Head of caudate nucleus (tissue), 42 donors: ENCODE measurements around the gene DCTN2.

ENCODE experiments used
- DNase-seq, 42 donors: peaks; one replicate each; pipeline versions ENCODE4 v3.0.0 to v3.0.0-alpha.2; 2020 to 2021; ENCODE audit warnings: mixed read lengths in 7 of 42
- intact Hi-C: fragments of 100-400 bp; cut with DNase I; formaldehyde crosslinking; loops from one replicate; pipeline ENCODE4 v1.15.0; 2022

DCTN2 gene

DNA sequence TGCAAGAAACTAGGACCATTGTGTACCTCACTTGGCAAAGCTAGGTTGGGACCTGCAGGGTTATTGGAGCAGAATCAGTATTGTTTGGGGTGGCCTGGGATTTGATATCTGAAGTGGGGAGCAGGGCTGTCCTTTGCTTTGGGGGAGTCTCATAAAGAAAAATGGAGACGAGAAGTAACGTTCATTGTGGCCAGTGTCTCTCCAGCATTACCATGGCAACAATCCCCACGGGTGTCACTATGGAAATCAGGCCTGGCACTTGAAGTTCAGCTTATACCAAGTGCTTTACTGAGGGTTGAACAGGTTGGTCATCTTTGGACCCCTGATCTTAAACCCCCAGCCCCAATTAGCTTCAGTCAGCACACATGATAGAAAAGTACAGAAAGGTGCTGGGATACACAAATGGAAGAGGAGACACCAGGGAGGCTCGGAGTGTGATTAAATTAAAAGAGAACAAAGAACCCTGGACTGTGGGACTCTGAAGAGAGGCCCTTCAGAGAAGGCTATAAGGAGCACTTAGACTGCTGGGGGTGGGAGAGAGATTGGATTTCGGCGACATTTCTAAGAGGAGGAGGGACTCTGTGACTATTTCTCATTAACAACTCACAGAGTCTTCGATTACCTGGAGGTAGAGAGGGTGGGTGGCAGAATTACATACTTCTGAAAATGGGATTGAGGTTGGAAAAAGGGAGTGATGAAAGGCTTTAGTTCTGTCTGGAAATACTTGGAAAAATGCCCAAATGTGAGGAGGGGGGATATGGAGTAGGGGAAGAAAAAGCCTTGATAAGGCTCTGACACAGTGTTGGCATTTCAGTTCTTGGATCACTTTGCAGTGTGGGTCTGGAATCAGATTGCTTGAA lies 6.6 kb upstream of the DCTN2 start:
- intact Hi-C loops: no loop called here
- no peak for DNase-seq

DNA sequence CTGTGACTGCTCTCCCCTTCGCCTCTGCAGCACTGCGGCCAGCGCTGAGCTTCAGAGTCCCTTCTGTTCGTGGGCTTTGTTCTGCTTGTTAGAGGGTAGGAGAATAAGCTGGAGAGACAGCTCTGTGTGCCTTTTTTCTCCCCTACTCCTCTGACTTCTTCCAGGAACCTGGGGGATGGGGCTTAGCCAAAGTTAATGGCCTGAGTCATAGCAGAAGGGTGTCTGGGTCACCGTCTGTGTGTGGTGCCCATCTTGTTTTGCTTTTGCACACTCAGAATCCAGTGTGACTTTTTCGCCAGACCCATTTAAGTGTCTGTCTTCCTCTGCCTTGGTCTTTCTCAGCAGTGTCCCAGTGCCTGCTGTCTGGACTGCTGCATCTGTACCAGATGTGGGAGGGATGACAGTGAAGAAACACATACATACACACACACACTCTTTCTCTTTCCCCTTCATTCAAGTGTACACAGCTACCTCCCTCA lies 5.9 kb upstream of the DCTN2 start:
- DNase-seq: no peak
- intact Hi-C loops: no loop called here

DNA sequence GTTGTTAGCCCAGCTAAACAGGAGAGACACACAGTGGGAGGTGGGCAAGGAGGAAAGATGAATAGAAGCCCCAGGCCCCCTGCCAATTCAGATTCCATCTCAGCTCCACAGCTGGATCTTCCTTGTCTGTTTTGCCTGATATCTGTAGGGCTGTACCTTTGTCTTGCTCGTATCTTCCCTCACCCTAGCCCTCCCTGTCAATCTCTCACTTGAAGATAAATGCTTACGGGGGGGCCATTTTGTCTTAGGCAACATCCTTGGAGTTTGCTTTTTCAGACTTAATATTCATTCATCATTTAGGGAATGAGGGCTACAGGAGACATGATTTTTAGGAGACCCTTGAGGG lies 5.3 kb upstream of the DCTN2 start:
- DNase-seq: no peak
- intact Hi-C loops: no loop called here

DNA sequence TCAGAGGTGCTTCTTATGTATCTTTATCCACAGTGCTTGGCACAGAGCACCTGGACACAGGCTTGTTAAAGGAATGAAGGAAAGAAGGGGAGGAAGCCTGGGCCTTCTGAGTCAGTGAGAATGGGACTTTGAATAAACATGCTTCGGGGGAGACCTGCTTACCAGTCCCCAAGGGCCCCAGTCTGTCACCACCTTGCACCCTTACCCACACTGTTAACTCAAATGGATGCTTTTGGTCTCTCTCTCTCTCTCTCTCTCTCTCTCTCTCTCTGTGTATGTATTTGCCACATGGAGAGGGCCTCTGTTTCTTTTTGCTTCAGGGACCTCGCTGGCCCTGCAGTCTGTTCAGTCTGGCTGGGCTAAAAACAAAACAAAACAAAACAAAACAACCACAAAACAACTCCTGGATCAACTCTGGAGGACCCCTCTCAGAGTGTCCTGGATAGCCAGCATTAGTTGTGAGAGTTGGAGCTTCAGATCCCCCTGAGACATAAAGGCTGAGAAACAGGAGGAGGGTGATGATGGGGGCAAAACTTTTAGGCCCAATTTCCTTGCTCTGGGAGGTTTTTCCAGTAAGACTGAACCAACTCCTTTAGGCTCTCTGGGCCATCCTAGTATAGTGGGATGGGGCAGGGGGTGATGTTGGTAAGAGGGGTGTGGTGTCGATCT lies 4.8 kb upstream of the DCTN2 start:
- DNase-seq: no peak
- intact Hi-C loops: no loop called here

DNA sequence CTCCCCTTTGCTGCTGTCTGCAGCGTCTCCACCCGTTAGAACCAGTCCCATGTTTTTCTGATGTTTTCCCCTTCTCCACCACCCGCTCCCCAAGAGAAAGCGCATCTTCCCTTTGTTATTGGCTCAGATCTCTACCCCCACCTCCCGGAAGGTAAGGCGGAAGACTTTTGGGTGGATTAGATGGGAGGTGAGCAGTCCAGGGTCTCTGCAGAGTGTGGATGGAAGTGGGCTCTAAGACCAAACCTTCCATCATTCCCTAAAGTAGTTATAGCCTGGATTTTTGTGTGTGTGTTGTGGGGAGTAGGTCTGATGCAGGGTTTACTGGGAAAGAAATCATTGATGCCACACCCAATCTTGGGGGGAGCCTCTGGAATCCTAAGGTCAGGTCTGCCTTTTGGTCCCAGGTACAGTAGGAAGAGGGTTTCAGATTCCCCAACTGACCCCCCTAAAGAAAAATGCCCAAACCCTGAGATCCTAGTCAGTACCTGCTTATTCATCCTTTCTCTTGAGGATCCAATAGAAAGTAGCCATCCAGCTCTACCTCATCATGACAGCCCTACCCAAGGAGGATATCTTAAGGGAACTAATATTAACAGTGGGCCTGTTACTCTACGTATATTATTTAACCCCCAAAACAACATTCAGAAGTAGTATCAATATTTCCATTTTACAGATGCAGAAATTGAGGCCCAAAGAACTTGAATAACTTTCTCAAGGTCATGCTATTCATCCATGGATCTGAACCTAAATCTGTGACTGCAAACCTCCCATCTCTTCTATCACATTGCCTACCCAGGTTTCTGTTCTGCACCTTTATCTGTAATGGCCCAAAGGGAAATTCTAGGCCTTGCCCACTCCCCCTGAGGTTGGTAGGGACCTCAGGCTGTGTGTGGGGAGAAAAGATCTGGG lies 3.9 kb upstream of the DCTN2 start:
- intact Hi-C loops: no loop called here
- peak in 11 of 42 donors; percentile 6 to 41 (median 31) for DNase-seq

DNA sequence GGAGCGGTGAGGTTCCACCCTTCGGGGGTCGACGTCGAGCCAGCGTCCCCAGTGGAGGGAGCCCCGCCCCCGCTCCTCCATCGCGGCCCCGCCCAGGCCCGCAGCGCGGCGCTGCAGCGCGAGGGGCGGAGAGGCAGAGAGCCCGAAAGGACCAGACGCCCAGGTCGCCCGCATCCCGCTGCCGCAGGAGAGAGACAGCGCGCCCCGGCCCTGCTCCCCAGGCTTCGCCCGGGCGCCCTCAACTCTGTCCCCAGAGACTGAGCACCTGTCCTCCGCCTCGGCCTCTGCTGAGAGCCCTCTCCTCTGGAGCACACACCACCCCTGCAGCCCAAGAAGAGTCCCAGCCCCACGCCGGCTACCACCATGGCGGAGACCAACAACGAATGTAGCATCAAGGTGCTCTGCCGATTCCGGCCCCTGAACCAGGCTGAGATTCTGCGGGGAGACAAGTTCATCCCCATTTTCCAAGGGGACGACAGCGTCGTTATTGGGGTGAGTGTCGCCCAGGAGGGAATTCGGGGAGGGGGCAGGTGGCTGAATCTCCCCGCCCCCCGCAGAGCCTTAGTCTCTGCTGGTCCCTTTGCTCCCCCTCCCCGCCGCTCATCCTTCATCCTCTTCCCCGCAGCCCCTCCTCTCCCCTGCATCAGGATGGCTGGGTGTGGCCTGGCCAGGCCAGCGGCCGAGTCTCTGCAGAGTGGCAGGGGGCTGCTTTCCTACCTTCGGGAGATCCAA lies 3.1 kb upstream of the DCTN2 start, which contains the start of gene KIF5A:
TSS of gene KIF5A (plus strand) at position 136 of the 732 bp plus-strand sequence. CDS start at position 364, 228 bp downstream.
- DNase-seq: peak; percentile 13 to 87 (median 75)
- intact Hi-C loops: no loop called here

DNA sequence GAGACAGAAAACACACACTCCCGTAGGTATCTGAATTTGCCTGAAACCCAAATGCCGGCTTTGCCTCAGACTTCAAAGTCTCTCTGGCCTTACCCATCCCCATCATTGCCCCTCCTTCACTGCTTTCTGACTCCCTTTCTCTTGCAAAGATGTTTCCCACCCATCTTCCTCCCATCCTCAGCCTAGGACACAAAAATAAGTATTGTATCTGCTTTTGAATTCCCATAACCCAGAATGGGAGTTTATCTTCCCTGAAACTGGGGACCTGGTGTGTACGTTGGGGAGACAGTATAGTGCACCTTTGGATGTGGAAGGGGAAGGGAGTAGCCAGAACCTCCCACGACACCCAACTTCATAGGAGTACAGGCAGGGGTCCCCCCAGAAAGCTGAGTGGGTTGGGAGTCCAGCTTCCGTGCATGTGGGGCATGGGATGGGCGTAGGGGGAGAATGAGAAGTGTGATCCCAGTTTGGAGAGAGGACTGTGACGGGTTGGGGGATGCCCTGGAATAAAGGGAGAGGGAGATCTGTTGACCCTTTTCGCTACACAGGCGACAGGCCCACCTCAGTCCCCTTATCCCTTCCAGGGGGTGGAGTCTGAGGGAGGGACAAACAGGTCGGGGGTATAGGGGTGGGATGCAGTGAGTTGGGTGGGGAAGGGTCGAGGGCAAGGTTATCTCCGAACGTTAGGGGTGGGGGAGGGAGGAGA lies 2.4 kb upstream of the DCTN2 start:
- no peak for DNase-seq
- intact Hi-C loops: no loop called here

DNA sequence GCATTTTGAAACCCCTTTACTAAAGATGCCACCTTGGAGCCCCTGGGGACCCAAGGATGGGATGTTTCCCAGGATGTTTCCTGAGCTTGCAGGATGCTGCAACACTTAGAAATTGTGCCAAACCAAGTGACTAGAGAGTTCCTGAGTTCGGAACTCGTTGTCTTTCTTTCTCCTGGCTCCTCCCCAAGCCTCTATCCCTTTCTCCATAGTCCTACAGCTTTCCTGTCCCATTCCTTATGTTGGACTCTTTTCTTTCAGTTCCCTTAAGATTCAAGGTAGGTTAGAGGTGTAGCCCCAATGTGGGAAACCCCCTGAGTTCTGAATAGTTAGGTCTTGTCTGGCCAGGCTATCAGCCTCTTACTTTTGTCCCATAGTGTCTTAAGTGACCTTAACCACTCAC lies 1.5 kb upstream of the DCTN2 start:
- no peak for DNase-seq
- intact Hi-C loops: no loop called here

DNA sequence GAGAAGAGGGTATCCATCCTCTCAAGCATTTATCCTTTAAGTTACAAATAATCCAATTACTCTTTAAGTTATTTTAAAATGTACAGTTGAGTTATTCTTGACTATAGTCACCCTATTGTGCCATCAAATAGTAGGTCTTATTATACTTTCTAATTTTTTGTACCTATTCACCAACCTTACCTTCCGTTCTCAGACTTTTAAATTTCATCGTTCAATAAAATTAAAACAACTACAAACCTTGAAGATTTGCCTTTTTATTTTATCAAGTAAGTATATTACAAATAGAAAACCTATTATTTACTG lies 972 bp upstream of the DCTN2 start:
- intact Hi-C loops: no loop called here
- no peak for DNase-seq

DNA sequence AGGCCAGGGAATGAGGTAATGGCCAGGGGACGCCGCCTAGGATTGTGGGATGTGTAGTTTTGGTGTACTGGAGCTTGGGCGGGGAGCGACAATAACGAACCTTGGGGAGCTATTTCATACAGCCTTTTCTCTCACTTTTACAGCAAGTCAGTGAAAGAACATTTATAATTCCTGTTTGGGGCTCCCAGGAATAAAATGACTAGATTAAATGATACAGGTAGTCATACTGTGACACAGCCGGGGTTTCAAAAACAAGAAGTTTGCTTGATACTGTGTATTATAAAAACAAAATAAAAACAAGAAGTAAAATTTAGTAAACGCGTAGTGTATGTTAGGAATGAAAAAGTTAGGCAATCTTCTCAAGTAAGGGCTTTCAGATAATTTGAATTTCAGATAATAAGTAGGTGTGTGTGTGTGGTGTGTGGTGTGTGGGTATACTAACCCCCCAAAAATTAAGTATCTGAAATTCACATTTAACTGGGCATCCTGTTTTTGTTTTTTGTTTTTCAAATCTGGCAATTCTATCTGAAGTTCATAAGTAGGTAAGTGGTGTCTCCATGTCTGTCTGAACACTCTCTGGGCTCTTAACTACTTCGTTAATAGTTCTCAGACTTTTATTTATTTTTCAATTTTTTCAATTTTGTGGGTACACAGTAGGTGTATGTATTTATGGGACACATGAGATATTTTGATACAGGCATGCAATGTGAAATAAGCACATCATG lies 458 bp upstream of the DCTN2 start:
- DNase-seq: peak in 2 of 42 donors; percentile 91 to 95
- intact Hi-C loops: no loop called here

DNA sequence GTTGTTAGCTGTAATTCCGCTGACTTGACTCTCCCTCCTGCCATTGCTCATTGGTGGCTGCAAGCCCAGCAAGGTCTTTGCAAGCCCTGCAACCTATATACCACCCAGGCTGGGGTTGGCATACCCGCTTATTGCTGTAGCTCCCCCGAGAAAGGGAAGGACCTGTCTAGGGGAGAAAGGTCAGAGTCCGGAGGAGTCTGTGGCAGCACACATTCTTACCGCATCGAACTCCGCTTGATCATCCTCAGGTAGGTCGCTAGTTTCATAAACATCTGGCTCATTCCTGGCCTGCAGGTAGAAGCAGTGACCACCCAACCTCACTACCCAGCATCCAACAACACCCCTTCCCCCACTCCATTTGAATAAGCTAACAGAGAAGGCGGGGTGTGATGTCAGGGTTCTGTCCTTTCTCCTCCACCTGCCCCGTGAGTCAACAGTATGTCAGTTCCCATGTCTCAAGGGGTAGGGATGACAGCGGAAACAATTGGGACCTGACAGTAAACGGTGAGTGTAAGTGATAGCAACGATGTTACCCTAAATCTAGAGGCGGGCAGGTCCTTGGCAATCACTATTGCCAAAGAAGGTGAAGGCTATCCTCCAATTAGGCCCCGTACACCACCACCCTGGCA lies 1.1 kb downstream of the DCTN2 start:
- DNase-seq: no peak
- intact Hi-C loops: no loop called here

DNA sequence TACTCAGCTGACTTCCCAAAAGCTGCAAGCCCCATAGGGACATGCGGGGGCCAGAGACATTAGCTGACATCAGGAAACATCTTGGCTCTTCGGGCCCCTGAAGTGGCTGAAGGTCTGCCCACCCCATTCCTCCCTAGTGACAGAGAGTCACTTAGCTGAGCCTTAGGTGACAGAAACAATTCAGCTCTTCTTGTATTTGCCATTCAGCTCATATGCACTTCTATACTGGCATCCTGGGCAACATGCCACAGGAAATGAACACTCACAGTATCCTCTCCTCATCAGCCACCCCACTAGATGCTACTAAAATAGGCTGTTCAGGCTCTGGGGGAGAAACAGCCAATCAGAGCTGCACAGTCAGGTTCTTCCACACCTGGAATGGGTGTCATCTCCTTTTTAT lies 3.4 kb downstream of the DCTN2 start:
- DNase-seq: peak in 4 of 42 donors; percentile 18 to 51 (median 26)
- intact Hi-C loops: no loop called here

DNA sequence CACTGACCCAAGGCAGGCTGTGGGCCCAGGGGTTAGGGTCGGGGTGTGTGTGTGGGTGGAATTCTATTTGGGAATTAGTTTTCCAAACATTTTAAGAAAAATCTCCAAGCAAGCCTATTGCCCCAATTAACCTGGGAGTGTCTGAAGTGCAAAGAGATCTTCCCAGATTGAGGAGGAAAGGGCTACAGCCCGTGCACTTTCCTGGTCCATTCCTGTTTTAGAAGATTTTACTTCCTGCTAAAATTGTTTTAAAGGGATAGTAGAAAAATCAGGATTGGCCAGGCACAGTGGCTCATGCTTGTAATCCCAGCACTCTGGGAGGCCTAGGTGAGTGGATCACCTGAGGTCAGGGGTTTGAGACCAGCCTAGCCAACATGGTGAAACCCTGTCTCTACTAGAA lies 5.3 kb downstream of the DCTN2 start:
- DNase-seq: no peak
- intact Hi-C loops: no loop called here

DNA sequence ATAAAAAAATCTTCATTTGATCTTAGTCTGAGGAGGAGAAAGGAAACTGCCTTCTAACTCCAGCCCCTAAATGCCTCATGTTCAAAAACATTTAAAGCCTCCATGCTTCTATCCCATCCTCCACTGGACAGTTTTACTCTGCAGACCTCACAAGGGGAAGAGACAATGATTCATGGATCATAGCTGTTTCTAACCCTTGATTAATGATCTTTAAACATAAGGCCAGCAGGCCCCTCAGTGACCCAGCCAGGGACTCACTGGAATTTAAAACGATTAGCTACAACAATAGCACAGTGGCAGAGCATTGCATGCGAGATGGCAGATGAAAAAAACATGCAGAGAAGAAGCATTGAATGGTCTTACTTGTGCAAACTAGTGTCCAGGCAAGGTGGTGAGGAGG lies 6.0 kb downstream of the DCTN2 start:
- DNase-seq: no peak
- intact Hi-C loops: no loop called here

DNA sequence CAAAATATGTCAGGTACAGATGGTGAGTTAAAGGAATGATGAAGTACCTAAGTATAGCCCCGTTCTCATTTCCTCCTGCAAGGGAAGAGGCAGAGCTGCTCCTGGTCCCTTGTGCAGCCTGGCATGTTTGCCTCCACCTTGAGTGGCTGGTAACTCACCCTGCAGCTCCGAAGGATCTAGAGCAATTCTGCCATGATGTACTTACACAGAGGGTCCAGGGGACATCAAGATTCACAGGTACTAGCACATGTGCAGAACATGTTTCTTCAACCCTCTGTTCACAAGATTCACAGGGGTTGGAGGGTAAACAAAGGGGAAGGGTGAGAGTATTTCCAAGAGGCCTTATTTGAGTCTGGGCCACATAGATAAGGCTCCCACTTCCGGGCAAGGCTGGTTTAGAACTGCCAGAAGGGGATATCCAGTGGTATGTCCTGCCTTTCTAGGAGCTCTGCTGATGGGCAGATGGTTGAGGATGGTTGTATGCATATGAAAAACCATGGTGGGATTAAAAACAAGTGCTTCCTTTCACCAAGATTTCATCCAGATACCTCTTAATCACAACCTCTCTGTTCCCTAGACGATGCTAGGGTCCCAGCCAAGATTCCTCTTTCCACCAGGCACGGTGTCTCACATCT lies 7.7 kb downstream of the DCTN2 start:
- no peak for DNase-seq
- intact Hi-C loops: no loop called here

DNA sequence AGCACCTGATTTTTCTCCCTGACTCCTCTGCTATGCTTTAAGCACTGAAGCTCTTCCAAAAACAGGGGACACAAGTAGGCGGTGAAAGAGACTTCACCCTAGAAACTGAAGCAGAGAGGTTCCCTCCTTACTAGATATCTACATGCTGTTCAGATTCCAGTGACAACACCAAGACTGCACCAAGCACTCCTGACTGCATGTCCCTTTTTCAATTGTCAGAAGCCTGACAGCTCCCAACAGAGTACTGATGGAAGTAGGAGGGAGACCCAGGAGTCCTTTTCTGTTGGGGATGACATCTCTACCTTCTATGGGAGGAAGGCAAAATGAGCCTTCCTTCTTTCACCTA lies 10.4 kb downstream of the DCTN2 start:
- peak in 20 of 42 donors; percentile 17 to 81 (median 56) for DNase-seq
- intact Hi-C loops: no loop called here
